IPS-15b (cell line): Measurements from ENCODE around the gene NMNAT3.

Experiments used
- H3K27me3 ChIP-seq: one replicate; pipeline ENCODE4 v1.6.1; 2013; ENCODE audit warnings: low read length; ENCODE audit not compliant: control insufficient read depth, insufficient read depth
- H3K36me3 ChIP-seq: one replicate; pipeline ENCODE4 v1.6.1; 2013; ENCODE audit warnings: low read length; ENCODE audit not compliant: control insufficient read depth, insufficient read depth
- H3K4me1 ChIP-seq: one replicate; pipeline ENCODE4 v1.6.1; 2013; ENCODE audit warnings: mild to moderate bottlenecking, low read length; ENCODE audit not compliant: control insufficient read depth, insufficient read depth
- H3K4me3 ChIP-seq: one replicate; pipeline ENCODE4 v1.5.1; 2013; ENCODE audit warnings: low read depth, low read length
- H3K9ac ChIP-seq: one replicate; pipeline ENCODE4 v1.6.1; 2013; ENCODE audit warnings: low read depth, mild to moderate bottlenecking, low read length
- H3K9me3 ChIP-seq: one replicate; pipeline ENCODE4 v1.6.1; 2013; ENCODE audit warnings: mild to moderate bottlenecking, low read length; ENCODE audit not compliant: control insufficient read depth, insufficient read depth

Gene NMNAT3

DNA sequence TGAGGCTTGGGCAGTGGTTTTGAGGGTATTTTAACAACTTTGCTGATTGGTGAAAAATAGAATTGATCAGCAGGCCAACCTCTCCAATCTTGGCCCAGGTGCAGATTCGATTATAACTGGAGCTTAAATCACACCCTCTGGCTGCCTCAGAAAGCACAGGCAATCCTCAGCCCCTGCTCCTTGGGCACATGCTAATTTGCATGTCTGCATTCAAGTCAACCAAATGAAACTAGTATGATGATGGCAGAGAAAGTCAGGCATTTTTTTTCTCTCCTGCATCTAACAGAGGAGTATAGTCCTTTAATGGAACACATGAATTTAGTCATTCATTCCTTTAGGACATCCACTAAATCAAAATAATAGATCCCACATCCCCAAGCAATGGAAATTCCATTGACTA, 16.8 kb upstream of the NMNAT3 start:
- no peak overlapping the region for H3K9ac ChIP-seq
- no peaks in the 10 kb centered on the region for H3K36me3 ChIP-seq
- no peaks in the 10 kb centered on the region for H3K9me3 ChIP-seq
- H3K4me1 ChIP-seq = peaks cover 2% of the 10 kb centered on the region
- H3K4me3 ChIP-seq = no peak overlapping the region
- H3K27me3 ChIP-seq = no peaks in the 10 kb centered on the region

GRCh38 chr3:139691619-139692018, 13.8 kb upstream of the NMNAT3 start:
- H3K36me3 ChIP-seq = no peaks in the 10 kb centered on the region
- H3K9me3 ChIP-seq = no peaks in the 10 kb centered on the region
- no peak overlapping the region for H3K4me3 ChIP-seq
- no peak overlapping the region for H3K9ac ChIP-seq
- no peaks in the 10 kb centered on the region for H3K27me3 ChIP-seq
- H3K4me1 ChIP-seq = peaks cover 2% of the 10 kb centered on the region

DNA sequence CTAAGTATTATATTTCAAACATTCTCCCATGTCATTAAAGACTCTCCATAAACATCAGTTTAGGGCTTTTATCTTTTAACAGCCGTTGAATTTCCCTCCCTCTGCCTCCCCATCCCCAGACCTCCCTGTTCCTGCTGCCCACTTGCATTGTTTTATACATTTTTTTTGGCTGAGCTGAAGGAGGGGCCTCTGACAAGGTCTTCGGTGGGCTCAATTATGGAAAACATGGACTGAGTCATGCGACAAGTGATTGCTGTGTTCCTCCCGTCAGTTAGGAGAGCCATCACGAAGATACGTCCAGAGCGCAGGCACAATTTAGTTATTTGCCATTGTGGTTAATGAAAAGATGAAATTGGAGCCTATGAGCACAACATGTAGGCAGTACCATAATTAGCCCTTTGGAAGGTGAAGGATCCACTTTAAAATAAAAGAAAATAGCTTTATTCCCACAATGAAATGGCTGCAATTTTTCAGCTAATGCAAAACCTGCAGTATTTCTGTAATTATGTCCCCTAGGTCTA, 12.0 kb upstream of the NMNAT3 start:
- Histone ChIP-seq H3K36me3 (no peaks in the 10 kb centered on the region), H3K4me1 (no peaks in the 10 kb centered on the region), H3K9me3 (no peaks in the 10 kb centered on the region), H3K27me3 (peaks cover 5% of the 10 kb centered on the region), H3K4me3 (no peak overlapping the region), H3K9ac (no peak overlapping the region)

- H3K27me3 ChIP-seq = peaks cover 5% of the 10 kb centered on the region
- H3K36me3 ChIP-seq = no peaks in the 10 kb centered on the region
- no peak overlapping the region for H3K9ac ChIP-seq
- H3K4me1 ChIP-seq = no peaks in the 10 kb centered on the region
- no peaks in the 10 kb centered on the region for H3K9me3 ChIP-seq
- H3K4me3 ChIP-seq = no peak overlapping the region
Observed at GRCh38 chr3:139689122-139689521, 11.3 kb upstream of the NMNAT3 start.

GRCh38 chr3:139687431-139687830, 9.7 kb upstream of the NMNAT3 start:
- Histone ChIP-seq H3K9me3 (no peaks in the 10 kb centered on the region), H3K4me3 (no peak overlapping the region), H3K27me3 (peaks cover 8% of the 10 kb centered on the region), H3K9ac (no peak overlapping the region), H3K36me3 (no peaks in the 10 kb centered on the region), H3K4me1 (no peaks in the 10 kb centered on the region)

- peaks cover 8% of the 10 kb centered on the region for H3K27me3 ChIP-seq
- H3K9ac ChIP-seq = no peak overlapping the region
- no peaks in the 10 kb centered on the region for H3K36me3 ChIP-seq
- no peaks in the 10 kb centered on the region for H3K9me3 ChIP-seq
- no peaks in the 10 kb centered on the region for H3K4me1 ChIP-seq
- H3K4me3 ChIP-seq = no peak overlapping the region
Observed at GRCh38 chr3:139686624-139687023, 8.9 kb upstream of the NMNAT3 start.

GRCh38 chr3:139686206-139686605, 8.4 kb upstream of the NMNAT3 start:
- Histone ChIP-seq H3K4me3 (no peak overlapping the region), H3K9me3 (no peaks in the 10 kb centered on the region), H3K27me3 (peaks cover 8% of the 10 kb centered on the region), H3K36me3 (no peaks in the 10 kb centered on the region), H3K9ac (no peak overlapping the region), H3K4me1 (no peaks in the 10 kb centered on the region)

DNA sequence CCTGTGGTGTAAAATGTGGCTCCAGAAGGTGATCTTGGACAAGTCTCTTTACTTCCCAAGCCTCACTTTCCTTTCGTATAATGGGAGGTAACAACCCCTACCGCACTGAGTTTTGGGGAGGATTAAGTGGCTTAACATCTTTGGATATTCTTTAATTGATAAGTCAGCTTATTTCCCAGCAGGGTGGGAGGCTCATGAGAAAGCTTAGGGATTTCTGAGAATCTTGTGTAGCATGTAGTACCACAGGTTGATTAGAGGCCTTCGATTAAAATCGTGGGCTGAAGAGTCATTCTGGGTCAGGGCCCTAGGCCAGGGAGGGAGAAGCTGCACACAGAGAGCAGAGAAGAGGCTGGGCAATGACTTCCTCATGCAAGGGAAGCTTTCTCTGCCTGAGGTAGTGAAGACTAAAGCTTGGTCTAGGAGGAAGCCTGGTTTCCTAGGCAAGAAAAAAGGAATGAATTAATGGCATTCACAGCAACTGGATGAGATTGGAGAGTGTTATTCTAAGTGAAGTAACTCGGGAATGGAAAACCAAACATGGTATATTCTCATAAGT, 1.5 kb upstream of the NMNAT3 start:
- H3K27me3 ChIP-seq = peaks cover 38% of the 10 kb centered on the region
- H3K4me1 ChIP-seq = peaks cover 7% of the 10 kb centered on the region
- no peak overlapping the region for H3K4me3 ChIP-seq
- H3K9ac ChIP-seq = no peak overlapping the region
- no peaks in the 10 kb centered on the region for H3K9me3 ChIP-seq
- no peaks in the 10 kb centered on the region for H3K36me3 ChIP-seq

GRCh38 chr3:139676632-139677387, 962 bp downstream of the NMNAT3 start:
- no peaks in the 10 kb centered on the region for H3K36me3 ChIP-seq
- no peak overlapping the region for H3K9ac ChIP-seq

DNA sequence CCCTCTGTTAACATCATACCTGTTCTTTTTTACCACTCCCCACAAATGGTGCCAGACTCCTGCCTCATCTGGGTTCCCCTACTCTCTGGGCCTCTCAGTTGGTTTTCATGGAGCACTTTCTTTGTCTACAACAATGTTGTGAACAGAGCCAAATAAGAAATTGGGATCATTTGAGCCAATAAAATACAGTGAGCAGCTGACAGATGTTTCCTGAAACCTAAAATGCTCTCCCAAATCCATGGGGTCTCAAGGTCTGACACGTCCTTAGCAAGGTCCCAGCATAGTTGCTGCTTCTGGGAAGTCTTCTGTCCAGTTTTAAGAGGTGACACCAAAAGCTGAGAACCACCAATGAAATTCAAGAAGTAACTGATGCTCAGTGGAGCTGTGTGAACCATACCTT, 1.7 kb downstream of the NMNAT3 start:
- H3K9me3 ChIP-seq = no peaks in the 10 kb centered on the region
- no peak overlapping the region for H3K4me3 ChIP-seq
- H3K27me3 ChIP-seq = peaks cover 62% of the 10 kb centered on the region
- peaks cover 7% of the 10 kb centered on the region for H3K4me1 ChIP-seq
- no peaks in the 10 kb centered on the region for H3K36me3 ChIP-seq
- H3K9ac ChIP-seq = no peak overlapping the region

More at GRCh38 chr3:139676632-139677387, 962 bp downstream of the NMNAT3 start:
- Histone ChIP-seq H3K4me3 (peak overlapping the region; percentile 55), H3K9me3 (no peaks in the 10 kb centered on the region), H3K27me3 (peaks cover 59% of the 10 kb centered on the region), H3K4me1 (peaks cover 7% of the 10 kb centered on the region)

GRCh38 chr3:139675327-139675726, 2.4 kb downstream of the NMNAT3 start:
- Histone ChIP-seq H3K9me3 (no peaks in the 10 kb centered on the region), H3K36me3 (no peaks in the 10 kb centered on the region), H3K4me3 (no peak overlapping the region), H3K4me1 (peaks cover 7% of the 10 kb centered on the region), H3K9ac (no peak overlapping the region), H3K27me3 (peaks cover 61% of the 10 kb centered on the region)
